Measurements from ENCODE around the gene HNRNPF.
A peak's percentile ranks its signal among the peaks of the same experiment; 100 is the strongest.

The HNRNPF gene

GRCh38 chr10:43436291-43437140 is 27.5 kb upstream of the HNRNPF start, which contains the start of gene ZNF487 (continued):
- TF ChIP-seq ZNF311 (tag by site-specific recombination; IDR thresholded peaks at IDR 0.05; ENCODE audit: borderline replicate concordance) (no peak), ZBTB8A (tag by site-specific recombination; IDR thresholded peaks at IDR 0.05) (peak; percentile 97), ZNF610 (tag by site-specific recombination; IDR thresholded peaks at IDR 0.05; ENCODE audit: borderline replicate concordance) (peak; percentile 76; the same call in 1 of the 2 replicates), ZNF366 (tag by site-specific recombination; conservative IDR thresholded peaks at IDR 0.05) (no peak), ZNF394 (tag by site-specific recombination; IDR thresholded peaks at IDR 0.05; ENCODE audit: borderline replicate concordance) (peak; percentile 79; the same call in 1 of the 2 replicates), ZNF513 (tag by site-specific recombination; IDR thresholded peaks at IDR 0.05) (no peak), ZNF2 (tag by site-specific recombination; IDR thresholded peaks at IDR 0.05) (peak; percentile 74), OVOL3 (tag by site-specific recombination; IDR thresholded peaks at IDR 0.05) (no peak), ZNF529 (tag by site-specific recombination; IDR thresholded peaks at IDR 0.05; ENCODE audit: insufficient replicate concordance) (no peak), ZNF24 (tag by site-specific recombination; IDR thresholded peaks at IDR 0.05) (0 out of 2 replicates have a peak, but pooled peaks have one; percentile 22), ZNF473 (tag by site-specific recombination; IDR thresholded peaks at IDR 0.05) (no peak), ZNF510 (tag by site-specific recombination; IDR thresholded peaks at IDR 0.05; ENCODE audit: insufficient replicate concordance) (no peak), KLF1 (tag by site-specific recombination; IDR thresholded peaks at IDR 0.05) (peak; percentile 84), ZNF777 (tag by site-specific recombination; IDR thresholded peaks at IDR 0.05; ENCODE audit: borderline replicate concordance) (no peak), ZNF785 (tag by site-specific recombination; IDR thresholded peaks at IDR 0.05) (no peak), ZNF692 (tag by site-specific recombination; IDR thresholded peaks at IDR 0.05) (peak; percentile 61; the same call in 1 of the 2 replicates), ZNF624 (tag by site-specific recombination; IDR thresholded peaks at IDR 0.05) (no peak), ZNF280C (tag by site-specific recombination; IDR thresholded peaks at IDR 0.05) (no peak), BCL6B (tag by site-specific recombination; IDR thresholded peaks at IDR 0.05) (no peak), ZNF404 (tag by site-specific recombination; IDR thresholded peaks at IDR 0.05) (no peak), ZNF121 (tag by site-specific recombination; IDR thresholded peaks at IDR 0.05) (no peak), KLF10 (tag by site-specific recombination; IDR thresholded peaks at IDR 0.05) (peak; percentile 94), ZNF362 (tag by site-specific recombination; IDR thresholded peaks at IDR 0.05) (no peak; the same call in 1 of the 2 replicates), ZSCAN4 (tag by site-specific recombination; IDR thresholded peaks at IDR 0.05) (no peak), BCL11A (tag by site-specific recombination; IDR thresholded peaks at IDR 0.05; ENCODE audit: low read depth) (no peak), GLI2 (tag by site-specific recombination; IDR thresholded peaks at IDR 0.05; ENCODE audit: borderline replicate concordance, low read depth) (no peak), ZBTB48 (tag by site-specific recombination; IDR thresholded peaks at IDR 0.05) (0 out of 2 replicates have a peak, but pooled peaks have one; percentile 42), ZFP3 (tag by site-specific recombination; IDR thresholded peaks at IDR 0.05; ENCODE audit: low read depth) (no peak), BCL11B (tag by site-specific recombination; IDR thresholded peaks at IDR 0.05; ENCODE audit: low read depth) (no peak), ZNF221 (tag by site-specific recombination; IDR thresholded peaks at IDR 0.05; ENCODE audit: borderline replicate concordance) (no peak), SP3 (tag by site-specific recombination; IDR thresholded peaks at IDR 0.05) (peak; percentile 92)

Data from HEK293 (cell line).